Osteocyte (in vitro differentiated cells): Measurements from ENCODE around the gene PRICKLE3. TPM values are rescaled to one million over a fixed set of nuclear protein-coding genes. Genes with fewer than 3 reads are reported as not detected.
A peak's percentile ranks its signal among the peaks of the same experiment; 100 is the strongest.

Experiments
- DNase-seq: peaks from one replicate; pipeline ENCODE4 v3.0.0; 2021; ENCODE audit warnings: mixed read lengths; ENCODE audit not compliant: unreplicated experiment; ENCODE audit errors: extremely low spot score
- H3K27ac Mint-ChIP-seq: one replicate; pipeline ENCODE4 v1.8.0; 2021; ENCODE audit warnings: mild to moderate bottlenecking, mixed read lengths; ENCODE audit not compliant: unreplicated experiment
- H3K27me3 Mint-ChIP-seq: one replicate; pipeline ENCODE4 v1.8.0; 2021; ENCODE audit warnings: mixed read lengths; ENCODE audit not compliant: unreplicated experiment
- H3K36me3 Mint-ChIP-seq: one replicate; pipeline ENCODE4 v1.8.0; 2021; ENCODE audit warnings: mixed read lengths; ENCODE audit not compliant: unreplicated experiment
- H3K4me1 Mint-ChIP-seq: one replicate; pipeline ENCODE4 v1.8.0; 2021; ENCODE audit warnings: mixed read lengths; ENCODE audit not compliant: unreplicated experiment
- H3K4me3 Mint-ChIP-seq: one replicate; pipeline ENCODE4 v1.8.0; 2021; ENCODE audit warnings: mild to moderate bottlenecking, moderate library complexity, mixed read lengths; ENCODE audit not compliant: unreplicated experiment
- H3K9me3 Mint-ChIP-seq: one replicate; pipeline ENCODE4 v1.8.0; 2021; ENCODE audit warnings: mixed read lengths; ENCODE audit not compliant: unreplicated experiment
- CTCF ChIP-seq: fragments of 200-600 bp; sonication (generic); IDR thresholded peaks from 2 replicates; pipeline ENCODE4 v1.5.0; 2021; ENCODE audit warnings: antibody characterized with exemption, mild to moderate bottlenecking, moderate library complexity
- total RNA-seq: library from RNA; stranded (reverse); gene quantifications from 2 replicates; pipeline ENCODE4 v1.2.1, GENCODE V29; 2021

The PRICKLE3 gene
- total RNA-seq, 1 donor from 2014 or later: 8.5 TPM

- no peaks in the 10 kb centered on the region for H3K27me3 Mint-ChIP-seq
- DNase-seq: no peak
- H3K27ac Mint-ChIP-seq: peak overlapping the region; percentile 97
- H3K36me3 Mint-ChIP-seq: no peaks in the 10 kb centered on the region
- H3K4me1 Mint-ChIP-seq: peaks cover 25% of the 10 kb centered on the region
- H3K4me3 Mint-ChIP-seq: peak overlapping the region; percentile 52
- TF ChIP-seq CTCF: peak; percentile 25
- H3K9me3 Mint-ChIP-seq: peaks cover 3% of the 10 kb centered on the region
Observed at GRCh38 chrX:49165901-49166881, 20.0 kb downstream of the PRICKLE3 start.

GRCh38 chrX:49164589-49165360, 21.4 kb downstream of the PRICKLE3 start:
- Mint-ChIP-seq H3K27ac (peak overlapping the region; percentile 95), H3K4me3 (no peak overlapping the region), H3K36me3 (no peaks in the 10 kb centered on the region), H3K4me1 (peaks cover 30% of the 10 kb centered on the region), H3K27me3 (no peaks in the 10 kb centered on the region), H3K9me3 (peaks cover 3% of the 10 kb centered on the region)
- no peak for DNase-seq
- no peak for TF ChIP-seq CTCF

GRCh38 chrX:49163555-49164419, 22.4 kb downstream of the PRICKLE3 start:
- peak; percentile 94 for DNase-seq
- no peaks in the 10 kb centered on the region for H3K27me3 Mint-ChIP-seq
- no peaks in the 10 kb centered on the region for H3K36me3 Mint-ChIP-seq
- H3K4me1 Mint-ChIP-seq: peaks cover 30% of the 10 kb centered on the region
- peaks cover 3% of the 10 kb centered on the region for H3K9me3 Mint-ChIP-seq
- peak overlapping the region; percentile 95 for H3K27ac Mint-ChIP-seq
- H3K4me3 Mint-ChIP-seq: peak overlapping the region; percentile 71
- peak; percentile 81 for TF ChIP-seq CTCF

GRCh38 chrX:49162620-49163019, 23.6 kb downstream of the PRICKLE3 start, which contains the start of gene MAGIX:
TSS of gene MAGIX (plus strand) at chrX:49162758. CDS start at chrX:49162890, 132 bp downstream.
- H3K4me3 Mint-ChIP-seq: peak within 1 kb of the TSS; percentile 71
- peak within 1 kb of the TSS; percentile 83 for H3K27ac Mint-ChIP-seq
- H3K4me1 Mint-ChIP-seq: peaks cover 26% of the 10 kb centered on the region
- H3K27me3 Mint-ChIP-seq: no peaks in the 10 kb centered on the region
- DNase-seq: no peak
- H3K36me3 Mint-ChIP-seq: no peaks in the 10 kb centered on the region
- no peak for TF ChIP-seq CTCF
- peaks cover 3% of the 10 kb centered on the region for H3K9me3 Mint-ChIP-seq
